ENCODE data around the gene ADAMTS18. TPM values are rescaled to one million over a fixed set of nuclear protein-coding genes. Genes with fewer than 3 reads are reported as not detected.
"Not testable (repeated sequence)": the region's sequence is repeated elsewhere in the genome, so short reads cannot be mapped to it uniquely, and the experiment has no call there.

Gene ADAMTS18
- total RNA-seq, 1 experiment from 2014 or later: not detected

GRCh38 chr16:77468831-77469230 is 34.0 kb upstream of the ADAMTS18 start:
- ChIA-PET POLR2A (ENCODE audit: low non-redundant PET) (no interaction called here), CTCF (no interaction called here)
- Histone ChIP-seq H3K27ac (ENCODE audit: low read depth, low read length, poor library complexity, severe bottlenecking) (no peak overlapping the region), H3K4me3 (ENCODE audit: low read depth, low read length, poor library complexity, severe bottlenecking) (no peak overlapping the region), H3K36me3 (ENCODE audit: insufficient read depth, low read length, poor library complexity, severe bottlenecking) (no peaks in the 10 kb centered on the region), H3K9me3 (ENCODE audit: low read depth, low read length, poor library complexity, severe bottlenecking) (no peaks in the 10 kb centered on the region), H3K4me1 (ENCODE audit: insufficient read depth, low read length, poor library complexity, severe bottlenecking) (no peaks in the 10 kb centered on the region), H3K27me3 (replicated peaks; ENCODE audit: insufficient read depth, low read depth, low read length, poor library complexity) (no peaks in the 10 kb centered on the region)
- no peak for DNase-seq (ENCODE audit: low spot score)
- intact Hi-C loops (cut with micrococcal nuclease; ENCODE audit: unreplicated experiment): no loop called here
- TF ChIP-seq CTCF (conservative IDR thresholded peaks at IDR 0.05; ENCODE audit: low read depth, low read length) (no peak), EZH2 (IDR thresholded peaks at IDR 0.05; ENCODE audit: borderline replicate concordance, low read depth, low read length, poor library complexity, severe bottlenecking) (no peak)
- BruUV-seq (replicated peaks): no TSS peak

- Histone ChIP-seq H3K27ac (ENCODE audit: low read depth, low read length, poor library complexity, severe bottlenecking) (no peak overlapping the region), H3K4me1 (ENCODE audit: insufficient read depth, low read length, poor library complexity, severe bottlenecking) (no peaks in the 10 kb centered on the region), H3K9me3 (ENCODE audit: low read depth, low read length, poor library complexity, severe bottlenecking) (no peaks in the 10 kb centered on the region), H3K4me3 (ENCODE audit: low read depth, low read length, poor library complexity, severe bottlenecking) (no peak overlapping the region), H3K27me3 (replicated peaks; ENCODE audit: insufficient read depth, low read depth, low read length, poor library complexity) (no peaks in the 10 kb centered on the region), H3K36me3 (ENCODE audit: insufficient read depth, low read length, poor library complexity, severe bottlenecking) (no peaks in the 10 kb centered on the region)
- no TSS peak for BruUV-seq (replicated peaks)
- DNase-seq (ENCODE audit: low spot score): no peak
- intact Hi-C loops (cut with micrococcal nuclease; ENCODE audit: unreplicated experiment): no loop called here
- CTCF ChIA-PET: no interaction called here
- TF ChIP-seq EZH2 (IDR thresholded peaks at IDR 0.05; ENCODE audit: borderline replicate concordance, low read depth, low read length, poor library complexity, severe bottlenecking) (no peak), CTCF (conservative IDR thresholded peaks at IDR 0.05; ENCODE audit: low read depth, low read length) (no peak)
- POLR2A ChIA-PET (ENCODE audit: low non-redundant PET): no interaction called here
Measured at GRCh38 chr16:77467821-77468335, 33.0 kb upstream of the ADAMTS18 start.

- POLR2A ChIA-PET (ENCODE audit: low non-redundant PET); CTCF ChIA-PET; BruUV-seq (replicated peaks); H3K27me3 ChIP-seq (replicated peaks; ENCODE audit: insufficient read depth, low read depth, low read length, poor library complexity); intact Hi-C loops (cut with micrococcal nuclease; ENCODE audit: unreplicated experiment); H3K9me3 ChIP-seq (ENCODE audit: low read depth, low read length, poor library complexity, severe bottlenecking); H3K4me3 ChIP-seq (ENCODE audit: low read depth, low read length, poor library complexity, severe bottlenecking); H3K4me1 ChIP-seq (ENCODE audit: insufficient read depth, low read length, poor library complexity, severe bottlenecking); DNase-seq (ENCODE audit: low spot score); H3K36me3 ChIP-seq (ENCODE audit: insufficient read depth, low read length, poor library complexity, severe bottlenecking); H3K27ac ChIP-seq (ENCODE audit: low read depth, low read length, poor library complexity, severe bottlenecking): not testable (repeated sequence)
Measured at GRCh38 chr16:77463659-77464058, 28.8 kb upstream of the ADAMTS18 start.

- CTCF ChIA-PET: no interaction called here
- intact Hi-C loops (cut with micrococcal nuclease; ENCODE audit: unreplicated experiment): no loop called here
- TF ChIP-seq CTCF (conservative IDR thresholded peaks at IDR 0.05; ENCODE audit: low read depth, low read length) (no peak), EZH2 (IDR thresholded peaks at IDR 0.05; ENCODE audit: borderline replicate concordance, low read depth, low read length, poor library complexity, severe bottlenecking) (no peak)
- no peak overlapping the region for H3K4me3 ChIP-seq (ENCODE audit: low read depth, low read length, poor library complexity, severe bottlenecking)
- H3K27ac ChIP-seq (ENCODE audit: low read depth, low read length, poor library complexity, severe bottlenecking): no peak overlapping the region
- H3K27me3 ChIP-seq (replicated peaks; ENCODE audit: insufficient read depth, low read depth, low read length, poor library complexity): peaks cover 8% of the 10 kb centered on the region
- H3K4me1 ChIP-seq (ENCODE audit: insufficient read depth, low read length, poor library complexity, severe bottlenecking): no peaks in the 10 kb centered on the region
- no TSS peak for BruUV-seq (replicated peaks)
- H3K36me3 ChIP-seq (ENCODE audit: insufficient read depth, low read length, poor library complexity, severe bottlenecking): no peaks in the 10 kb centered on the region
- no peak for DNase-seq (ENCODE audit: low spot score)
- no peaks in the 10 kb centered on the region for H3K9me3 ChIP-seq (ENCODE audit: low read depth, low read length, poor library complexity, severe bottlenecking)
- POLR2A ChIA-PET (ENCODE audit: low non-redundant PET): no interaction called here
Measured at GRCh38 chr16:77462894-77463293, 28.1 kb upstream of the ADAMTS18 start.

Data from A673 (cell line).